H9 (cell line): ENCODE results near the gene ZNF837. TPM values are rescaled to one million over a fixed set of nuclear protein-coding genes. Genes with fewer than 3 reads are reported as not detected.

ENCODE experiments used
- DNase-seq: peaks from one replicate; pipeline ENCODE4 v3.0.0-alpha.2; 2017
- H2AFZ ChIP-seq: one replicate; pipeline ENCODE4 v1.6.1; 2013; ENCODE audit warnings: mild to moderate bottlenecking, low read length, control low read depth, moderate library complexity
- H2AK5ac ChIP-seq: 2 replicates; pipeline ENCODE4 v1.6.1; 2013; ENCODE audit warnings: low read length, control low read depth, mixed read lengths; ENCODE audit not compliant: insufficient read length
- H2BK120ac ChIP-seq: one replicate; pipeline ENCODE4 v1.6.1; 2013; ENCODE audit warnings: low read depth, mild to moderate bottlenecking, low read length, control low read depth, inconsistent platforms; ENCODE audit not compliant: poor library complexity, severe bottlenecking
- H2BK12ac ChIP-seq: 2 replicates; pipeline ENCODE4 v1.6.1; 2013; ENCODE audit warnings: low read length, control low read depth, mixed read lengths, low read depth; ENCODE audit not compliant: insufficient read length
- H2BK15ac ChIP-seq: 2 replicates; pipeline ENCODE4 v1.6.1; 2013; ENCODE audit warnings: low read depth, low read length, control low read depth
- H2BK20ac ChIP-seq: one replicate; pipeline ENCODE4 v1.6.1; 2013; ENCODE audit warnings: low read depth, mild to moderate bottlenecking, low read length, control low read depth, inconsistent platforms; ENCODE audit not compliant: poor library complexity, severe bottlenecking
- H2BK5ac ChIP-seq: 2 replicates; pipeline ENCODE4 v1.6.1; 2013; ENCODE audit warnings: low read length, control low read depth, mixed read lengths; ENCODE audit not compliant: insufficient read length
- H3K14ac ChIP-seq: 2 replicates; pipeline ENCODE4 v1.6.1; 2013; ENCODE audit warnings: low read length, control low read depth; ENCODE audit not compliant: insufficient read depth
- H3K18ac ChIP-seq: 2 replicates; pipeline ENCODE4 v1.6.1; 2013; ENCODE audit warnings: low read depth, mild to moderate bottlenecking, mixed read lengths, low read length, control low read depth; ENCODE audit not compliant: insufficient read length
- H3K23ac ChIP-seq: 2 replicates; pipeline ENCODE4 v1.6.1; 2013; ENCODE audit warnings: low read length, control low read depth, mixed read lengths, low read depth; ENCODE audit not compliant: insufficient read length
- H3K23me2 ChIP-seq: 2 replicates; pipeline ENCODE4 v1.6.1; 2013; ENCODE audit warnings: low read depth, mild to moderate bottlenecking, mixed read lengths, low read length, control low read depth; ENCODE audit not compliant: insufficient read length, poor library complexity, severe bottlenecking
- H3K27ac ChIP-seq: 2 replicates; pipeline ENCODE4 v1.5.1; 2013; ENCODE audit warnings: low read length, control low read depth, mixed read lengths, low read depth; ENCODE audit not compliant: insufficient read length
- H3K27me3 ChIP-seq: 2 replicates; pipeline ENCODE4 v1.6.1; 2013; ENCODE audit warnings: low read length, control low read depth, inconsistent platforms; ENCODE audit not compliant: insufficient read depth
- H3K4ac ChIP-seq: 2 replicates; pipeline ENCODE4 v1.6.1; 2013; ENCODE audit warnings: low read depth, mild to moderate bottlenecking, control low read depth, inconsistent platforms, low read length, moderate library complexity
- H3K4me1 ChIP-seq: 2 replicates; pipeline ENCODE4 v1.6.1; 2013; ENCODE audit warnings: low read length, control low read depth, inconsistent platforms; ENCODE audit not compliant: insufficient read depth
- H3K4me2 ChIP-seq: 2 replicates; pipeline ENCODE4 v1.6.1; 2013; ENCODE audit warnings: low read length, control low read depth, mixed read lengths; ENCODE audit not compliant: insufficient read length, insufficient read depth
- H3K56ac ChIP-seq: 2 replicates; pipeline ENCODE4 v1.6.1; 2013; ENCODE audit warnings: low read depth, mild to moderate bottlenecking, mixed read lengths, low read length, control low read depth; ENCODE audit not compliant: insufficient read length
- H3K79me1 ChIP-seq: 2 replicates; pipeline ENCODE4 v1.6.1; 2013; ENCODE audit warnings: low read depth, mild to moderate bottlenecking, moderate library complexity, low read length, control low read depth, inconsistent platforms; ENCODE audit not compliant: insufficient read depth, poor library complexity, severe bottlenecking
- H3K79me2 ChIP-seq: 2 replicates; pipeline ENCODE4 v1.6.1; 2013; ENCODE audit warnings: low read length, control low read depth, inconsistent platforms; ENCODE audit not compliant: insufficient read depth
- H3K9ac ChIP-seq: 2 replicates; pipeline ENCODE4 v1.6.1; 2013; ENCODE audit warnings: low read length, control low read depth, mixed read lengths; ENCODE audit not compliant: insufficient read length; ENCODE audit errors: extremely low read depth
- H3K9me3 ChIP-seq: one replicate; pipeline ENCODE4 v1.6.1; 2013; ENCODE audit warnings: low read depth, low read length, inconsistent platforms; ENCODE audit not compliant: control insufficient read depth
- H3T11ph ChIP-seq: one replicate; pipeline ENCODE4 v1.6.1; 2013; ENCODE audit warnings: mild to moderate bottlenecking, low read length, control low read depth, inconsistent platforms
- H4K20me1 ChIP-seq: one replicate; pipeline ENCODE4 v1.6.1; 2013; ENCODE audit not compliant: control insufficient read depth, insufficient read length, insufficient read depth
- H4K5ac ChIP-seq: 2 replicates; pipeline ENCODE4 v1.6.1; 2013; ENCODE audit warnings: low read depth, mild to moderate bottlenecking, mixed read lengths, low read length, control low read depth; ENCODE audit not compliant: insufficient read length
- H4K8ac ChIP-seq: replicated peaks from 2 replicates; pipeline ENCODE4 v1.6.1; 2013; ENCODE audit warnings: low read length, control low read depth, mixed read lengths, low read depth; ENCODE audit not compliant: insufficient read length
- H4K91ac ChIP-seq: 2 replicates; pipeline ENCODE4 v1.6.1; 2013; ENCODE audit warnings: low read depth, mild to moderate bottlenecking, moderate library complexity, mixed read lengths, low read length, control low read depth; ENCODE audit not compliant: insufficient read length
- H3K27ac Mint-ChIP-seq, 3 experiments: 2 replicates in 2 of 3; 3 replicates in 1 of 3; pipeline ENCODE4 v1.8.0; 2020 to 2021; ENCODE audit warnings: mixed read lengths in 3 of 3, mild to moderate bottlenecking in 1 of 3, moderate library complexity in 1 of 3
- H3K27me3 Mint-ChIP-seq: 2 replicates; pipeline ENCODE4 v1.8.0; 2021; ENCODE audit warnings: low read depth, mild to moderate bottlenecking, moderate library complexity, mixed read lengths
- H3K36me3 Mint-ChIP-seq, 3 experiments: 2 replicates in 2 of 3; 3 replicates in 1 of 3; pipeline ENCODE4 v1.8.0; 2020 to 2021; ENCODE audit warnings: low read depth in 3 of 3, mixed read lengths in 3 of 3; ENCODE audit not compliant: insufficient read depth in 1 of 3
- H3K4me1 Mint-ChIP-seq, 2 experiments: 2 replicates each; pipeline ENCODE4 v1.8.0; 2020; ENCODE audit warnings: mixed read lengths in 2 of 2
- H3K4me3 Mint-ChIP-seq, 2 experiments: 2 replicates in 1 of 2; 3 replicates in 1 of 2; pipeline ENCODE4 v1.8.0; 2020 to 2021; ENCODE audit warnings: mild to moderate bottlenecking in 2 of 2, mixed read lengths in 2 of 2, moderate library complexity in 1 of 2
- H3K9me3 Mint-ChIP-seq, 2 experiments: 2 replicates in 1 of 2; 3 replicates in 1 of 2; pipeline ENCODE4 v1.8.0; 2020; ENCODE audit warnings: mild to moderate bottlenecking in 2 of 2, mixed read lengths in 2 of 2, moderate library complexity in 1 of 2
- WGBS: extraction: QIAGEN DNeasy Blood & Tissue Kit; methylation state at CpG from one replicate; pipeline ENCODE4 v1.1.7; 2013; ENCODE audit warnings: missing lambda C conversion rate, low lambda C conversion rate, mixed read lengths; ENCODE audit not compliant: insufficient read length; ENCODE audit errors: extremely low coverage; 5-methylcytosine and 5-hydroxymethylcytosine counted together
- total RNA-seq: library from RNA; stranded (reverse); gene quantifications from 2 replicates; pipeline ENCODE4 v1.2.1, GENCODE V29; 2021
- TF ChIP-seq, protein P1 (sequence below): fragments of 200-600 bp; sonication (generic); conservative IDR thresholded peaks from 3 replicates; pipeline ENCODE4 v1.8.0; 2021; ENCODE audit warnings: antibody characterized with exemption, mild to moderate bottlenecking

The ZNF837 gene
- total RNA-seq, 1 experiment from 2014 or later: 3.4 TPM

DNA sequence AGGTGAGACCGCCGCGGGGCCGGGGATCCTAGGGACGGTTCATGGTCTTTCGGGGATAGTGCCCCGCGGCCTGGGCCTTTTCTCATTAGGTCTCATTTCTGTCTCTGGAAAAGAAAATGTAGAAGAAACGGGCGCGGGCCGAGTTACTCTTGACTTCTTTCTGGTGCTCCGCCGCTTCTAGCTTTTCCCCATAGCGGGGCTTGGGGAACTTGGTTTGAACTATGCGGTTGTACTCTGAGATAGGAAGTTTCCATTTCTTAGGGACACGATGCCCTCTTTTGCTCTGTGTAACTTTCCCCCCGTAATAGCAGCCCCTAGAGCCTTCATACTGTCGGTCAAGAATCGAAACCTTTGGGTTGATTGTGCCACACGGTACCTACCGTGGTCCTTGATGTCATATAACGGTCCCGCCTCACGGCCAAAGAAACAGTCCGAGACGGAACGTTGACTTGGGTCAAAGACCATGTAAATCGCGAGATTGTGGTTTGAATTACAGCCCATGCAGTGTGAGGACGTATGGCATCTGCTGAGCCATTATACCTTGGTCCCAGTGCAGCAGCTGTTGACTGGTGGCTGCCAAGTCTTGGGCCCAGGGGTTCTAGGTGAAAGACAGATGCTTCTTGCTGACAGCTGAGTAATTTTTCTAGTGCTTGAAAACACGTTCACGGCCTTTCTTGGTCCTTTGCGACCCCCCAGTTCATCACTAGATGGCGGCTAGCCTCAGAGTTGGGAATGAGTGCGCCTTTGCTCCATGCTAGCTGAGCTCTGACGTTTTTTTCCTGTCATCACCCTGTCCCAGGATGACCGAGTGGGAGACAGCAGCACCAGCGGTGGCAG lies 6.7 kb upstream of the ZNF837 start:
- Histone ChIP-seq H4K8ac (no peak overlapping the region), H3K18ac (no peak overlapping the region), H4K20me1 (no peaks in the 10 kb centered on the region), H3K9me3 (no peaks in the 10 kb centered on the region), H3K79me1 (no peaks in the 10 kb centered on the region), H2AK5ac (no peak overlapping the region), H3K14ac (no peak overlapping the region), H2BK20ac (no peak overlapping the region), H3K23ac (no peak overlapping the region), H3K27me3 (no peaks in the 10 kb centered on the region), H3K9ac (peak overlapping the region; percentile 85), H3K4me2 (peak overlapping the region; percentile 94), H3K23me2 (peaks cover 7% of the 10 kb centered on the region), H3T11ph (no peak overlapping the region), H2BK5ac (no peak overlapping the region), H3K27ac (no peak overlapping the region), H3K56ac (no peak overlapping the region), H4K5ac (no peak overlapping the region), H3K4me1 (peaks cover 4% of the 10 kb centered on the region; the same call in 1 of the 2 replicates), H2AFZ (no peak overlapping the region), H3K4ac (no peak overlapping the region), H3K79me2 (peaks cover 10% of the 10 kb centered on the region; the same call in 1 of the 2 replicates), H2BK120ac (no peak overlapping the region), H2BK15ac (no peak overlapping the region), H4K91ac (no peak overlapping the region), H2BK12ac (no peak overlapping the region)
- Mint-ChIP-seq H3K4me3 (peak overlapping the region; percentile 95 to 99), H3K27me3 (no peaks in the 10 kb centered on the region), H3K36me3 (peaks cover 39 to 47% (median 40%) of the 10 kb centered on the region in 3 experiments), H3K9me3 (no peaks in the 10 kb centered on the region), H3K4me1 (peaks cover 22 to 30% of the 10 kb centered on the region in 2 experiments), H3K27ac (peak overlapping the region; percentile 68 to 95 (median 93); a peak in 5 of 7 replicates)
- TF ChIP-seq, protein P1, sequence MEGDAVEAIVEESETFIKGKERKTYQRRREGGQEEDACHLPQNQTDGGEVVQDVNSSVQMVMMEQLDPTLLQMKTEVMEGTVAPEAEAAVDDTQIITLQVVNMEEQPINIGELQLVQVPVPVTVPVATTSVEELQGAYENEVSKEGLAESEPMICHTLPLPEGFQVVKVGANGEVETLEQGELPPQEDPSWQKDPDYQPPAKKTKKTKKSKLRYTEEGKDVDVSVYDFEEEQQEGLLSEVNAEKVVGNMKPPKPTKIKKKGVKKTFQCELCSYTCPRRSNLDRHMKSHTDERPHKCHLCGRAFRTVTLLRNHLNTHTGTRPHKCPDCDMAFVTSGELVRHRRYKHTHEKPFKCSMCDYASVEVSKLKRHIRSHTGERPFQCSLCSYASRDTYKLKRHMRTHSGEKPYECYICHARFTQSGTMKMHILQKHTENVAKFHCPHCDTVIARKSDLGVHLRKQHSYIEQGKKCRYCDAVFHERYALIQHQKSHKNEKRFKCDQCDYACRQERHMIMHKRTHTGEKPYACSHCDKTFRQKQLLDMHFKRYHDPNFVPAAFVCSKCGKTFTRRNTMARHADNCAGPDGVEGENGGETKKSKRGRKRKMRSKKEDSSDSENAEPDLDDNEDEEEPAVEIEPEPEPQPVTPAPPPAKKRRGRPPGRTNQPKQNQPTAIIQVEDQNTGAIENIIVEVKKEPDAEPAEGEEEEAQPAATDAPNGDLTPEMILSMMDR: peak; percentile 23; the same call in 1 of the 3 replicates
- WGBS: no CpG with 5 or more reads among the region's 39 CpGs
- DNase-seq: no peak
